Activated T-cell treated with anti-CD3 and anti-CD28 coated beads, Interleukin-2, amount 50 U/mL, for 4 hours (primary cell): ENCODE measurements around the gene KLHL17. TPM values are rescaled to one million over a fixed set of nuclear protein-coding genes. Genes with fewer than 3 reads are reported as not detected.
"Not testable (repeated sequence)": the region's sequence is repeated elsewhere in the genome, so short reads cannot be mapped to it uniquely, and the experiment has no call there.

Source experiments
- ATAC-seq, 2 donors: fragments of 200-7000 bp; cut with Tn5 transposase; one replicate each; pipeline ENCODE4 v1.10.0; 2021
- DNase-seq: peaks from one replicate; pipeline ENCODE4 v3.0.0-alpha.2; 2020
- H3K27me3 Mint-ChIP-seq: one replicate; pipeline ENCODE4 v1.8.0; 2021; ENCODE audit warnings: low read depth, mixed read lengths
- H3K36me3 Mint-ChIP-seq: one replicate; pipeline ENCODE4 v1.8.0; 2022; ENCODE audit warnings: mixed read lengths; ENCODE audit not compliant: insufficient read depth
- H3K4me1 Mint-ChIP-seq: one replicate; pipeline ENCODE4 v1.8.0; 2021; ENCODE audit warnings: low read depth, mixed read lengths
- H3K4me3 Mint-ChIP-seq: one replicate; pipeline ENCODE4 v1.8.0; 2021; ENCODE audit warnings: mild to moderate bottlenecking, moderate library complexity, mixed read lengths
- H3K9me3 Mint-ChIP-seq: one replicate; pipeline ENCODE4 v1.8.0; 2021; ENCODE audit warnings: mixed read lengths
- total RNA-seq, 3 donors: library from RNA; stranded (reverse); gene quantifications; one replicate each; pipeline ENCODE4 v1.2.1, GENCODE V29; 2021

The KLHL17 gene
- total RNA-seq, 3 donors from 2014 or later: 32.1 to 36.6 (median 34.3) TPM

GRCh38 chr1:1004780-1005697 lies 44.7 kb downstream of the KLHL17 start:
- Mint-ChIP-seq H3K4me3 (no peak overlapping the region), H3K9me3 (no peaks in the 10 kb centered on the region), H3K27me3 (peaks cover 46% of the 10 kb centered on the region), H3K4me1 (peaks cover 14% of the 10 kb centered on the region), H3K36me3 (no peaks in the 10 kb centered on the region)
- ATAC-seq: no peak
- no peak for DNase-seq

- H3K27me3 Mint-ChIP-seq: peaks cover 44% of the 10 kb centered on the region
- no peaks in the 10 kb centered on the region for H3K36me3 Mint-ChIP-seq
- peaks cover 12% of the 10 kb centered on the region for H3K4me1 Mint-ChIP-seq
These were observed 45.5 kb downstream of the KLHL17 start for GRCh38 chr1:1005774-1006304.

GRCh38 chr1:1006305-1007159 lies 46.1 kb downstream of the KLHL17 start:
- ATAC-seq (no peak), DNase-seq (no peak)
- no peak overlapping the region for H3K4me3 Mint-ChIP-seq
- H3K27me3 Mint-ChIP-seq: peaks cover 43% of the 10 kb centered on the region
- peaks cover 13% of the 10 kb centered on the region for H3K4me1 Mint-ChIP-seq
- H3K36me3 Mint-ChIP-seq: no peaks in the 10 kb centered on the region
- H3K9me3 Mint-ChIP-seq: no peaks in the 10 kb centered on the region

More at GRCh38 chr1:1005774-1006304, 45.5 kb downstream of the KLHL17 start:
- Mint-ChIP-seq H3K9me3 (no peaks in the 10 kb centered on the region), H3K4me3 (no peak overlapping the region)
- DNase-seq (no peak), ATAC-seq (no peak)

GRCh38 chr1:1010131-1010530 lies 49.7 kb downstream of the KLHL17 start:
- Mint-ChIP-seq H3K27me3 (peaks cover 21% of the 10 kb centered on the region), H3K4me1 (peaks cover 33% of the 10 kb centered on the region)
- ATAC-seq, DNase-seq, H3K4me3 Mint-ChIP-seq, H3K9me3 Mint-ChIP-seq, H3K36me3 Mint-ChIP-seq: not testable (repeated sequence)

- H3K9me3 Mint-ChIP-seq: no peaks in the 10 kb centered on the region
- no peak overlapping the region for H3K4me3 Mint-ChIP-seq
- DNase-seq (no peak), ATAC-seq (no peak)
- no peaks in the 10 kb centered on the region for H3K36me3 Mint-ChIP-seq
- H3K4me1 Mint-ChIP-seq: peaks cover 31% of the 10 kb centered on the region
- H3K27me3 Mint-ChIP-seq: peaks cover 13% of the 10 kb centered on the region
These were observed 51.1 kb downstream of the KLHL17 start for GRCh38 chr1:1011396-1011949.

GRCh38 chr1:1012736-1013104 lies 52.3 kb downstream of the KLHL17 start:
- not testable (repeated sequence) for DNase-seq, H3K9me3 Mint-ChIP-seq, H3K27me3 Mint-ChIP-seq, H3K36me3 Mint-ChIP-seq
- Mint-ChIP-seq H3K4me1 (peaks cover 37% of the 10 kb centered on the region), H3K4me3 (peak overlapping the region; percentile 91)
- ATAC-seq: peak in 1 of 2 donors; percentile 7

GRCh38 chr1:1013105-1013921 lies 52.9 kb downstream of the KLHL17 start, which contains the start of gene ISG15:
Gene ISG15 (plus strand): TSS chr1:1013497. CDS start chr1:1013574, 77 bp downstream.
- H3K36me3 Mint-ChIP-seq: peaks cover 2% of the 10 kb centered on the region
- H3K27me3 Mint-ChIP-seq: peaks cover 4% of the 10 kb centered on the region
- ATAC-seq (peak; percentile 92), DNase-seq (peak; percentile 86)
- H3K4me3 Mint-ChIP-seq: peak within 1 kb of the TSS; percentile 91
- no peaks in the 10 kb centered on the region for H3K9me3 Mint-ChIP-seq
- peaks cover 37% of the 10 kb centered on the region for H3K4me1 Mint-ChIP-seq

GRCh38 chr1:1013922-1014648 lies 53.7 kb downstream of the KLHL17 start:
- H3K27me3 Mint-ChIP-seq: peaks cover under 1% of the 10 kb centered on the region
- H3K4me1 Mint-ChIP-seq: peaks cover 37% of the 10 kb centered on the region
- ATAC-seq (peak; percentile 34 to 37), DNase-seq (no peak)
- H3K36me3 Mint-ChIP-seq: peaks cover 2% of the 10 kb centered on the region
- H3K4me3 Mint-ChIP-seq: peak overlapping the region; percentile 91
- no peaks in the 10 kb centered on the region for H3K9me3 Mint-ChIP-seq

- DNase-seq (no peak), ATAC-seq (no peak)
- peaks cover 37% of the 10 kb centered on the region for H3K4me1 Mint-ChIP-seq
- no peaks in the 10 kb centered on the region for H3K27me3 Mint-ChIP-seq
- peaks cover 2% of the 10 kb centered on the region for H3K36me3 Mint-ChIP-seq
- no peaks in the 10 kb centered on the region for H3K9me3 Mint-ChIP-seq
- peak overlapping the region; percentile 91 for H3K4me3 Mint-ChIP-seq
These were observed 54.7 kb downstream of the KLHL17 start for GRCh38 chr1:1014799-1015681.

Other genes starting within 250 kb of the KLHL17 start
- not detected for gene SAMD11, start 36.7 kb upstream of the KLHL17 start, total RNA-seq
- gene NOC2L, start 1.3 kb upstream of the KLHL17 start, total RNA-seq: 100 to 1,000 TPM; 292 to 315 (median 315) TPM
- 1 to 10 TPM; 1.6 to 2.4 (median 1.9) TPM for gene PLEKHN1, start 5.9 kb downstream of the KLHL17 start, total RNA-seq
- not detected for gene PERM1, start 21.5 kb downstream of the KLHL17 start, total RNA-seq
- 1 to 10 TPM; 1.3 to 3.0 (median 2.7) TPM for gene HES4, start 39.5 kb downstream of the KLHL17 start, total RNA-seq
- gene ISG15, start 52.9 kb downstream of the KLHL17 start, total RNA-seq: 10 to 100 TPM; 22.3 to 23.7 (median 22.9) TPM
- gene AGRN, start 59.5 kb downstream of the KLHL17 start, total RNA-seq: 10 to 100 TPM; 12.0 to 18.0 (median 15.2) TPM
- gene RNF223, start 113.7 kb downstream of the KLHL17 start, total RNA-seq: under 1 TPM in 1 of 3 donors, not detected in 2; 0.16 TPM
- gene C1orf159, start 155.5 kb downstream of the KLHL17 start, total RNA-seq: 10 to 100 TPM; 22.3 to 27.6 (median 26.8) TPM
- not detected for gene TTLL10, start 213.3 kb downstream of the KLHL17 start, total RNA-seq
- 100 to 1,000 TPM; 102 to 212 (median 155) TPM for gene TNFRSF18, start 246.0 kb downstream of the KLHL17 start, total RNA-seq